Measurements from ENCODE around the gene FREM2. TPM values are rescaled to one million over a fixed set of nuclear protein-coding genes. Genes with fewer than 3 reads are reported as not detected.

Gene FREM2
- total RNA-seq, 1 experiment from 2014 or later, result 0.04 TPM

DNA sequence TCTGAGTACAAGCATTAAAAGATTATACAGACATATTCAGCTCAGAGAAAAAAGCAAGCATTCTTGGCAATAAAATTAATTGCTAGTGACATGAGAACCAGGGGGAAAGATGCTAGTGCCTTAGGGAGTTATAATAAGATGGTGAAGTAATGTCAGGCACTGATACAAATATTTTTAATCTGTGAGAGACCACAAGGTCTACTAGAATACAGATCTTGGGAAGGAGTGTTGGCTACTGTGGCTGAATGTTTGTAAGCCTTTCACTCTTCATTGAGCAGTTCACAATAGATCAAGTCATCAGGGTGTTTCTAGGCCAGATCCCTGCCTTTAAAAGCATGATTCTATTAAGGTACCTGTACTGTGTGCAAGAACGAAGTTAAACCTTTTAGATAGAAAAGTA, 16.4 kb downstream of the FREM2 start:
- H3K9ac ChIP-seq (ENCODE audit: low read length), result no peak overlapping the region
- no peak overlapping the region for H3K27ac ChIP-seq (ENCODE audit: low read length)
- H3K9me3 ChIP-seq (ENCODE audit: low read length), result no peaks in the 10 kb centered on the region
- H4K20me1 ChIP-seq (ENCODE audit: low read length), result no peaks in the 10 kb centered on the region
- ATAC-seq (no peak), DNase-seq (no peak)
- BruUV-seq (replicated peaks), result no TSS peak
- ChIA-PET CTCF (no interaction called here), POLR2A (ENCODE audit: unreplicated experiment) (no interaction called here)
- no peak for TF ChIP-seq EZH2 (IDR thresholded peaks at IDR 0.05; ENCODE audit: low read length, unreplicated experiment)
- no peak for TF ChIP-seq EZH2phosphoT487 (IDR thresholded peaks at IDR 0.05; ENCODE audit: borderline replicate concordance, low read length)
- TF ChIP-seq, protein P1, sequence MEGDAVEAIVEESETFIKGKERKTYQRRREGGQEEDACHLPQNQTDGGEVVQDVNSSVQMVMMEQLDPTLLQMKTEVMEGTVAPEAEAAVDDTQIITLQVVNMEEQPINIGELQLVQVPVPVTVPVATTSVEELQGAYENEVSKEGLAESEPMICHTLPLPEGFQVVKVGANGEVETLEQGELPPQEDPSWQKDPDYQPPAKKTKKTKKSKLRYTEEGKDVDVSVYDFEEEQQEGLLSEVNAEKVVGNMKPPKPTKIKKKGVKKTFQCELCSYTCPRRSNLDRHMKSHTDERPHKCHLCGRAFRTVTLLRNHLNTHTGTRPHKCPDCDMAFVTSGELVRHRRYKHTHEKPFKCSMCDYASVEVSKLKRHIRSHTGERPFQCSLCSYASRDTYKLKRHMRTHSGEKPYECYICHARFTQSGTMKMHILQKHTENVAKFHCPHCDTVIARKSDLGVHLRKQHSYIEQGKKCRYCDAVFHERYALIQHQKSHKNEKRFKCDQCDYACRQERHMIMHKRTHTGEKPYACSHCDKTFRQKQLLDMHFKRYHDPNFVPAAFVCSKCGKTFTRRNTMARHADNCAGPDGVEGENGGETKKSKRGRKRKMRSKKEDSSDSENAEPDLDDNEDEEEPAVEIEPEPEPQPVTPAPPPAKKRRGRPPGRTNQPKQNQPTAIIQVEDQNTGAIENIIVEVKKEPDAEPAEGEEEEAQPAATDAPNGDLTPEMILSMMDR (conservative IDR thresholded peaks at IDR 0.05; ENCODE audit: low read depth, low read length), result no peak
- no peaks in the 10 kb centered on the region for H3K36me3 ChIP-seq (ENCODE audit: low read depth, low read length)
- H3K4me1 ChIP-seq (ENCODE audit: insufficient read depth, low read length), result no peaks in the 10 kb centered on the region
- intact Hi-C loops (cut with micrococcal nuclease), result no loop called here
- H3K9me2 ChIP-seq (replicated peaks; ENCODE audit: low read length), result no peaks in the 10 kb centered on the region
- H3K79me2 ChIP-seq (ENCODE audit: low read length), result no peaks in the 10 kb centered on the region
- H3K4me2 ChIP-seq (ENCODE audit: low read length), result no peak overlapping the region
- H3K27me3 ChIP-seq (ENCODE audit: low read length), result peaks cover 42% of the 10 kb centered on the region
- no peaks in the 10 kb centered on the region for H3F3A ChIP-seq (ENCODE audit: low read length, unreplicated experiment)
- no peak overlapping the region for H3K4me3 ChIP-seq (ENCODE audit: low read length)
- H2AFZ ChIP-seq (ENCODE audit: low read length), result no peak overlapping the region

DNA sequence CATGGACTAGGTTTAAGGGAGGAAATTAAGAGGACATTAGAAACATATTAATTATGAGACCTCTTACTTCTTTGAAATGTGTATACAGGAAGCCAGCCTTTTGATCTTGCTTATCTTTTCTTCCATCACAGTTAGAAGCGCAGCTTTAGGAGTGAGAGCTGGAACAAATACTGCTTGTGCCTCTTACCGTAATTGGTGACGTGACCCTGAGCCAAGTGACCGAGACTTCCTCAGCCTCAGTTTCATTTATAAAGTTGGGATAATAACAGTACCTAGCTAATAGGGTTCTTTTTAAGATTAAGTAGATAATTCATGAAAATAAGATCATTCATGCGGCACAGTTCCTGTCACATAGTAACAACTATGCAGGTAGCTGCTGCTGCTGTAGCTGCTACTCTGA, 18.5 kb downstream of the FREM2 start:
- no TSS peak for BruUV-seq (replicated peaks)
- CTCF ChIA-PET, result no interaction called here

DNA sequence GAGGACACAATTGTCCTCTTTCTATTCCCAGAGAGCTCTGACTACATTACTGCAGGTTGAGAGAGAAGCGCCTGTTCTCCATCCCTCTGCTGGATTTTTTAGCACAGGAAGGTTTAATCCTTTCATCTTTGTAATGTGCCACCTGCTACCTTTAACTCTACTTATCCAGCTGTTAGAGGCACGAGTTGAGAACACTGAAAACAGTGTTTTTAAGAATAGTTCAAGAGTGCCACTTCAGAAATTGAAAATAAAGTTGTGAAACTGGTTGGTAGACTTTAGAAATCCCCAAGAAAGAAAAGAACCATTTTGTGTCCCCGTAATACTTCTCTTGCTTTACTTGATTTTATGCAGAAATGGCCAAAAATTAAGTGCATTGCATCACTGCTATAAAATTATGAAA, 20.6 kb downstream of the FREM2 start:
- ATAC-seq, result no peak
- Histone ChIP-seq H3K27me3 (ENCODE audit: low read length) (peaks cover 38% of the 10 kb centered on the region), H3K27ac (ENCODE audit: low read length) (no peak overlapping the region), H3F3A (ENCODE audit: low read length, unreplicated experiment) (no peaks in the 10 kb centered on the region), H3K9me2 (replicated peaks; ENCODE audit: low read length) (no peaks in the 10 kb centered on the region), H3K4me2 (ENCODE audit: low read length) (no peak overlapping the region), H2AFZ (ENCODE audit: low read length) (no peak overlapping the region), H3K9me3 (ENCODE audit: low read length) (no peaks in the 10 kb centered on the region), H3K4me3 (ENCODE audit: low read length) (no peak overlapping the region), H3K79me2 (ENCODE audit: low read length) (no peaks in the 10 kb centered on the region), H3K36me3 (ENCODE audit: low read depth, low read length) (no peaks in the 10 kb centered on the region), H3K9ac (ENCODE audit: low read length) (no peak overlapping the region), H4K20me1 (ENCODE audit: low read length) (no peaks in the 10 kb centered on the region), H3K4me1 (ENCODE audit: insufficient read depth, low read length) (no peaks in the 10 kb centered on the region)
- intact Hi-C loops (cut with micrococcal nuclease), result no loop called here
- TF ChIP-seq EZH2phosphoT487 (IDR thresholded peaks at IDR 0.05; ENCODE audit: borderline replicate concordance, low read length) (no peak), EZH2 (IDR thresholded peaks at IDR 0.05; ENCODE audit: low read length, unreplicated experiment) (no peak)
- TF ChIP-seq, protein P1 (conservative IDR thresholded peaks at IDR 0.05; ENCODE audit: low read depth, low read length), result no peak
- ChIA-PET CTCF (no interaction called here), POLR2A (ENCODE audit: unreplicated experiment) (no interaction called here)
- no peak for DNase-seq
- no TSS peak for BruUV-seq (replicated peaks)

More for the DNA sequence above, 18.5 kb downstream of the FREM2 start:
- DNase-seq (no peak), ATAC-seq (no peak)
- no peak overlapping the region for H3K27ac ChIP-seq (ENCODE audit: low read length)
- POLR2A ChIA-PET (ENCODE audit: unreplicated experiment), result no interaction called here
- no peak overlapping the region for H3K9ac ChIP-seq (ENCODE audit: low read length)
- H3K4me3 ChIP-seq (ENCODE audit: low read length), result no peak overlapping the region
- H4K20me1 ChIP-seq (ENCODE audit: low read length), result no peaks in the 10 kb centered on the region
- no peak overlapping the region for H3K4me2 ChIP-seq (ENCODE audit: low read length)
- peaks cover 39% of the 10 kb centered on the region for H3K27me3 ChIP-seq (ENCODE audit: low read length)
- H2AFZ ChIP-seq (ENCODE audit: low read length), result no peak overlapping the region
- H3K4me1 ChIP-seq (ENCODE audit: insufficient read depth, low read length), result no peaks in the 10 kb centered on the region
- intact Hi-C loops (cut with micrococcal nuclease), result no loop called here
- H3K9me3 ChIP-seq (ENCODE audit: low read length), result no peaks in the 10 kb centered on the region
- no peaks in the 10 kb centered on the region for H3K36me3 ChIP-seq (ENCODE audit: low read depth, low read length)
- H3K9me2 ChIP-seq (replicated peaks; ENCODE audit: low read length), result no peaks in the 10 kb centered on the region
- TF ChIP-seq EZH2phosphoT487 (IDR thresholded peaks at IDR 0.05; ENCODE audit: borderline replicate concordance, low read length) (no peak), EZH2 (IDR thresholded peaks at IDR 0.05; ENCODE audit: low read length, unreplicated experiment) (no peak)
- TF ChIP-seq, protein P1 (conservative IDR thresholded peaks at IDR 0.05; ENCODE audit: low read depth, low read length), result no peak
- no peaks in the 10 kb centered on the region for H3F3A ChIP-seq (ENCODE audit: low read length, unreplicated experiment)
- no peaks in the 10 kb centered on the region for H3K79me2 ChIP-seq (ENCODE audit: low read length)

Measured in PC-3 (cell line).